Stimulated activated CD4-positive, alpha-beta T cell treated with anti-CD3 and anti-CD28 coated beads, Interleukin-12 subunit alpha, Interleukin-12 subunit beta, amount 100 ng/mL, for 4 hours (primary cell): ENCODE measurements around the gene ZNF83.
"Not testable (repeated sequence)": the region's sequence is repeated elsewhere in the genome, so short reads cannot be mapped to it uniquely, and the experiment has no call there.

Experiments used
- DNase-seq: peaks from one replicate; pipeline ENCODE4 v3.0.0-alpha.2; 2020

Gene ZNF83

DNA sequence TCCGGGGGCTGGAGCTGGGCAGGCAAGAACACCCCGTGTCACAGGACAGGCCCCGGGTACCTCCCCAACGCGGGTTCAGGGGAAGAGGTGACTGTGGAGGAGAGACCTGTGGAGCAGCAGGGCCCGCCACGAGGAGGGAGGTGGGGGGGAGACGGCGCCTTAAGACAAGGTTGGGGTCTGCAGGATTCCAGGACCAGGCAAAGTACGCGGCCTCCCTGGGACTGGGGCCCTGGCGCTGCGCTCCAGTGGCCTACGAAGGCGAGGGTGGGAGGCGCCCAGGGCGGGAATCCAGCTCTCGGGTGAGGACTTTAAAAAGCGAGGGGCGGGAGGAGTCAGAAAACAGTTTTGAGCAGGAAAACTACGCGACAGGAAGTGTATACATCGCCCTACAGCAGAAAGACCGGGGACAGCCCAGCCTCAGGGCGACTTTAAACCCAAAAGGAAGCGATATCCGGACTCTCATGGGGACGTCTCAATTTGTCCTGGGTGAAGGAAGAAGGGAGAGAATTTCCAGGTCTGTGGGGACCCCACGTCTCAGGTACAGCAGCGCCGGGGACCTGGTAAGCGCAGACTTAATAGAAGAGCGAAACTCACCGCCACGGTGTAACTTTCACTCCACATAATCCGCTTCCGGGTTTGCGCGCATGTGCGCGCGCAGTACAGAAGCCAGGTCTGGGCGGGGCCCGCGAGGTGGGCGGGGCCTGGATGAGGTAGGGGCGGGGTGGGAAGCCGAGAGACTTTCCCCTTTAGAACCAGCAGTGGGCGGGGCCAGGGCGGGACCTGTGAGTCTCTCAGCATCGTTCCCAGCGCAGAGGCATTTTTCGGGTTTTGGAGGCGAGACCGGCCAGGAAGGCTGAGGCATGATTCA lies at the start of gene ZNF83:
ZNF83 (minus strand) TSS at position 638 of the 868 bp plus-strand sequence.
- peak; percentile 90 for DNase-seq

DNA sequence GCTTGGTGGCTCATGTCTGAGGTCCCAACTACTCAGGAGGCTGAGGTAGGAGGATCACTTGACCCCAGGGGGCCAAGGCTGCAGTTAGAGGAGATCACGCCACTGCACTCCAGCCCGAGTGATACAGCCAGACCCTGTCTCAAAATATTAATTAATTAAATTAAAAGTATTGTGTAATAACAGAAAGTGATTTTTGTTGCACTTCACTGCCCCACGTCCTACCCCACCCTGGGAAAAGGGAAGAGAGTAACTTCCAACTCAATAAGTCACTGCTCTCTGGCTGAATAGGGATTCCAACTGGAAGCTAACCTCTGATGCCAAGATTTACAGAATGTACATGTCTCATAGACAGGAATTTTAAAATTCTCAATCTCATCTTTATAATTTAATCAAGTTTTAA lies 49.5 kb upstream of the ZNF83 start:
- no peak for DNase-seq

DNA sequence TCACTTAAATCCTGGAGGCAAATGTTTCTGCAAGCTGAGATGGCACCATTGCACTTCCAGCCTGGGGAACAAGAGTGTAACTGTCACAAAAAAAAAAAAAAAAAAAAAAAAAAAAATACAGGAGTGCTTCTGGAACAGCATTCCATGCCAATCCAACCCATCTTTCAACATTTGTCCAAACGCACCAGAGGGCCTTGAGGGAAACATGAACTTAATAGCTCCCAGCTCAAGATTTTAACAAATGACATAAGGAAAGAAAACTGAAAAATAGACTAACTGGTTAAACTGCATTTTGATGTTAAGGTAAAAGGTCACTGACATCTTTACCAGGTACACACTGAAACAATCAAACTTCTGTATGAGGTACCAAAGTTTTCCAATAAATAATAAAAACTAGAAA lies 47.7 kb upstream of the ZNF83 start:
- no peak for DNase-seq

DNA sequence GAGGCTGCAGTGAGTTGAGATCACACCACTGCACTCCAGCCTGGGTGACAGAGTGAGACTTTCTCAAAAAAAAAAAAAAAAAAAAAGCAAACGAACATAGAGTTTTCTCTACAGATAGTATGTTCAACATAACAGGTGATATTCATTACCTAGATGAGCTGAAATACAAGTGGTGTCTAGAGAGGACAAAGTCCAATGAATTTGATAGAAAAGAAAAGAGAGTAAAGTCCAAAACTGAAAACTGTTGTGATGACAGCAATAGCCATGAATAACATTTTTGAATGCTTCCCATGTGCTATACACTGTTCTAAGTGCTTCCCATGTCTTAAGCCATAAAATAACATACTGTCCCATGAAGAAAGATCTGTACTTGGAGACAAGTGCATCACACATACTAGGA lies 43.1 kb upstream of the ZNF83 start:
- DNase-seq: not testable (repeated sequence)

- no peak for DNase-seq
These were observed 41.4 kb upstream of the ZNF83 start for GRCh38 chr19:52679598-52679997.

GRCh38 chr19:52675239-52675638 lies 37.1 kb upstream of the ZNF83 start:
- DNase-seq: not testable (repeated sequence)

- DNase-seq: no peak
These were observed 34.9 kb upstream of the ZNF83 start for GRCh38 chr19:52673014-52673413.

- no peak for DNase-seq
These were observed 31.9 kb upstream of the ZNF83 start for GRCh38 chr19:52670046-52670445.

GRCh38 chr19:52669586-52669985 lies 31.4 kb upstream of the ZNF83 start:
- no peak for DNase-seq

- DNase-seq: no peak
These were observed 29.8 kb upstream of the ZNF83 start for GRCh38 chr19:52667972-52668371.

DNA sequence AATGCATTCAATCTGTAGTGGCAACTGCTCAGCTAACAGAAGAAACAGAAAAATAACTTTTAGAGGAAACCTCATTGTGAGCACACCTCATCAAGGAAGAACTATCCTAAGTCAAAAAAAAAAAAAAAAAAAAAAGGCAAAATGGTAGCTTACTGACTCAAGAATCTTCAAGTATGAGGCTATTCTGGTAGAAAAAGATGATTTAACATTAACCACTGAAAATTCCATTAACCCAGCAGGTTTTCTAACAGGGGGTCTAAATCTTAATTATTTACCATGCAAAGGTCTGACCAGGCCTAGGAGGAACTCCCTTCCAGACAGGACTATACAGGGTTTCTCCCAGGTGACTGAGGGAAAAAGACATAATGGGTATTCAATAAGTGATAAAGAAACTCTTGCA lies 28.4 kb upstream of the ZNF83 start:
- DNase-seq: no peak

GRCh38 chr19:52665529-52665928 lies 27.4 kb upstream of the ZNF83 start:
- DNase-seq: no peak

DNA sequence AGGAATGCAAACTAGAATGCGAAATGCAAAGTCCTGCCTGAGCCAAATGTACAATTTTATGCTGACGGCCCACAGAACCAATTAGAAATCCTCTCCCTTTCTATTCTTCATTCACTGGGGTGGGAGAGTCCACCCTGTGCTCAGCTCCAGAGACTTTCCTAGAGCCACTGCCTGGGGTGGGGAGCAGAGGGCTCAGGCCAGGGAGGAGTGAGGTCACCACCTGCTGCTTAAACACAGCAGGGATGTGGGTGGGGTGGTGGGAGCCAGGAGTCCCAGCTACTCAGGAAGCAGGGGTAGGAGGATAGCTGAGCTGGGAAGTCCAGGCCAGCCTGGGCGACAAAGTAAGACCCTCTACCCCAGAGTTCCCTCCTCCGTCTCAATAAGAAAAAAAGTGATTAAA lies 26.9 kb upstream of the ZNF83 start:
- DNase-seq: no peak

DNA sequence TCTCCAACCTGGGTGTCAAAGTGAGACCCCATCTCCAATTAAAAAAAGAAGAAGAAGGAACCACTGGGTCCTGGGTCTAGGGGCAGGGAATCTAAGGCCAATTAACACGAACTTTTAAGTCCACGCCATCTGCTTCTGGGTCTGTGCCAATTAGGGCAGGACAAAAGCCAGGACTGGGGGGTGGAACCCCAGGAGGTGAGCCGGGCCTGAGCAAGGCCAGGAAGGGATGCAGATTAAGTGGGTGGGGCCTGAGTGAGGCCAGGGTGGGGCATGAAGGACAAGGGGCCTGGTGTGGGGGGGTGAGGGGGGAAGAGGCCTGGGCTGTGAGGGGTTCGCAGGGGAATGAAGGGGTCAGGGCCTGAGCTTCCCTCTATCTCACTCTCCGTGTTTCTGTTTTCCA lies 26.3 kb upstream of the ZNF83 start:
- DNase-seq: no peak

- DNase-seq: no peak
These were observed 24.5 kb upstream of the ZNF83 start for GRCh38 chr19:52662631-52663030.

DNA sequence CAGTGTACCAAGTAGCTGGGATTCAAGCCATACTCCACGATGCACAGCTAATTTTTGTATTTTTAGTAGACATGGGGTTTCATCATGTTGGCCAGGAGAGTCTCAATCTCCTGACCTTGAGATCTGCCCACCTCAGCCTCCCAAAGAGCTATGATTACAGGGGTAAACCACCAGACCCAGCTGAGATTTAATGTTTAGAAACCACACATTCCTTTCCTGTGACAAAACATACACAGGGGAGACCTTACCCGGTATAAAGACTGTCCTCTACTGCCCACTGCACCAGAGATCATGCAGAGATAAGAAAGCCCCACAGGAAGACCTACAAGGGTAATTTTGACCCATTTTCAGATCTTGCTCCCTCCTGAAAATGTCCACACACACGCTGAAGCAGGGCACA lies 22.8 kb upstream of the ZNF83 start:
- no peak for DNase-seq

DNA sequence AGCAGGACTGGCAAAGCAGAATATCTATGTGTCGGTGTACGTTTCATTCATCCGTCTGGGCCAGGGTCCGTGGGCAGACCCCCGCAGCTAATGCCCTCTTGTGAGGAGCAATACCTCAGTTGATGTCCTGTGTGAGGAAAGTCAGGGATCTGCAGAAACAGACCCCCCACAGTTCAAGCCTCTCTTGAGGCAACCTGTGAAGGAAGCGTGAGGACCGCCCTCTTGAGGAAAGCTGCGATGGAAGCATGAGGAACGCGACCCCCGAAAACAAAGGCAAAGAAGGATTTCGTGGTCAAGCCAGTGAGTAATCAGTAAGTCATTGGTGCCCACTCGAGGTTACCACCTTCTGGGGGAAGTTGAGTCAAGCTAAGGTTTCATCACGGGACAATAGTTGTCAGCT lies 20.9 kb upstream of the ZNF83 start:
- no peak for DNase-seq

GRCh38 chr19:52658595-52658994 lies 20.4 kb upstream of the ZNF83 start:
- no peak for DNase-seq

DNA sequence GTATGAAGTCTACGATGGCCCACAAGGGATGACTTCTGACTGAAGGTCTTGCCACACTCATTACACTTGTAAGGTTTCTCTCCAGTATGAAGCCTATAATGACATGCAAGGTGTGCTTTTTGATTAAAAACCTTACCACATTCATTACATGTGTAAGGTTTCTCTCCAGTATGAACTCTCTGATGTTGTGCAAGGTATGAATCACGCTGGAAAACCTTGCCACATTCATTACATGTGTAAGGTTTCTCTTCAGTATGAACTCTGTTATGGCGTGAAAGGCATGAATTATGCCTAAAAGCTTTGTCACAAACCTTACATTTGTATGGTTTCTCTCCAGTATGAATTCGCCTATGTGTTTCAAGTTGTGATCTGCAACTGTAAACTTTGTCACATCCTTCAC lies 15.0 kb upstream of the ZNF83 start:
- DNase-seq: no peak

GRCh38 chr19:52651956-52652355 lies 13.8 kb upstream of the ZNF83 start:
- DNase-seq: no peak

DNA sequence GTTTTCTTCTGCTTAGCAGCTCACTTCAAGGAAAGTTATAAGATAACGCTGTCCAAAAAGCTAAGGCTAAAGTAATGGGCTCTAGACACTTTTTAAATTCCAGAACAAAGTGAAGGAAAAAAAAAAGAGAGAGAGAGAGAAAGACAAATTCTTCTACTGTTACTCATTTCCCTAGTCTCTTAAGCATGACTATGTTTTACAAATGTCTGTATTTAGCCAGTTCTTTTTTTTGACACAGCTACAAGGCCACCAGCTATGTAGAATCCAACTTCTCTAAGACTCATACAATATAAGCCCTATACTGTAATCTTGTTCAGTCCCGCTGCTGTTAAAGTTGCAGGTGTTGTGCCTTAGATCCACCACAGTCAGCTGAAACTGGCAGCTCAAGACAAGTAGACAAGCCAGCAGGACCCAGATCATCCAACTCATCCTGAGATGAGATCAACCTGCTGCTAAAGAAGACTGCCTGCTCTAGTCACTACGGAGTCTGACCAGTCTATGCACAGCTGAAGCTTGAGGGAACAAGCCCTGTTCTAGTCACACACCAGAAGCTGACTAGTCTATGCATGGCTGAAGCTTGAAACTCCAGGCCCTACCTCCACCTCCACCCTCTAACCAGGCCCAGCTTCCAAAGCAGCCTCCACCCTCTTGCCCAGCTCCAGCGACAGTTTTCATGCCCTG lies 10.3 kb upstream of the ZNF83 start:
- no peak for DNase-seq

GRCh38 chr19:52646571-52647217 lies 8.5 kb upstream of the ZNF83 start:
- no peak for DNase-seq

- no peak for DNase-seq
These were observed 2.8 kb upstream of the ZNF83 start for GRCh38 chr19:52640916-52641315.

GRCh38 chr19:52639996-52640395 lies 1.8 kb upstream of the ZNF83 start:
- DNase-seq: no peak
